K562 (cell line): ENCODE results near the gene CD276.
"Not testable (repeated sequence)": the region's sequence is repeated elsewhere in the genome, so short reads cannot be mapped to it uniquely, and the experiment has no call there.

Experiments
- CTCF ChIP-seq, 3 experiments: IDR thresholded peaks in 2 of 3; conservative IDR thresholded peaks in 1 of 3; 2 replicates each; pipeline ENCODE4 v1.5.1; 2011 to 2012; ENCODE audit warnings: low read length in 3 of 3, mild to moderate bottlenecking in 3 of 3, control low read depth in 2 of 3, improper control_type of control experiment in 1 of 3, inconsistent platforms in 1 of 3, low read depth in 1 of 3, mixed read lengths in 1 of 3, moderate library complexity in 1 of 3; ENCODE audit not compliant: insufficient read depth in 2 of 3
- HES1 ChIP-seq: fragments of 450-650 bp; IDR thresholded peaks from 2 replicates; pipeline ENCODE4 v1.6.1; 2016; ENCODE audit warnings: low read depth, mild to moderate bottlenecking, moderate library complexity
- JUN ChIP-seq, 2 experiments: sonication (generic) in 1 of 2; formaldehyde crosslinking in 1 of 2; IDR thresholded peaks; 2 replicates each; pipeline versions ENCODE4 v1.6.1 to v1.8.0; 2012 to 2022; ENCODE audit warnings: borderline replicate concordance in 2 of 2, mild to moderate bottlenecking in 2 of 2, improper control_type of control experiment in 1 of 2, low read depth in 1 of 2, low read length in 1 of 2, missing genetic modification reagents in 1 of 2
- KDM2B ChIP-seq: fragments of 250-450 bp; sonication (Bioruptor Pico); IDR thresholded peaks from 2 replicates; pipeline ENCODE4 v1.8.0; 2021; ENCODE audit warnings: mild to moderate bottlenecking, moderate library complexity
- PATZ1 ChIP-seq: fragments of 250-450 bp; sonication (Bioruptor Pico); IDR thresholded peaks from 2 replicates; pipeline ENCODE4 v1.5.0; 2020; ENCODE audit warnings: mild to moderate bottlenecking, borderline replicate concordance
- POLR2A ChIP-seq: fragments of 450-650 bp; conservative IDR thresholded peaks from 2 replicates; pipeline ENCODE4 v1.6.1; 2016
- ZNF146 ChIP-seq: IDR thresholded peaks from one replicate; pipeline ENCODE4 v1.6.1; 2018; ENCODE audit warnings: missing compliant biosample characterization; ENCODE audit not compliant: unreplicated experiment
- ZNF197 ChIP-seq: fragments of 200-800 bp; sonication (Bioruptor generic); IDR thresholded peaks from 2 replicates; pipeline ENCODE4 v1.6.1; 2016; ENCODE audit warnings: low read depth, missing genetic modification characterization, missing compliant biosample characterization
- TF ChIP-seq, protein P1 (sequence below): IDR thresholded peaks from 3 replicates; pipeline ENCODE4 v1.6.1; 2011; ENCODE audit warnings: borderline replicate concordance, mild to moderate bottlenecking, moderate library complexity; ENCODE audit not compliant: insufficient read length; ENCODE audit errors: extremely low read depth

GRCh38 chr15:73704142-73704868, 20.1 kb downstream of the CD276 start:
- TF ChIP-seq CTCF (IDR thresholded peaks at IDR 0.05 in 2 of 3, conservative IDR thresholded peaks at IDR 0.05 in 1 of 3; ENCODE audit: insufficient read depth in 2 of 3, low read depth in 1 of 3, low read length in 3 of 3); POLR2A; KDM2B (CRISPR knock-in tag); PATZ1 (CRISPR knock-in tag); JUN (IDR thresholded peaks at IDR 0.05; ENCODE audit: borderline replicate concordance, low read depth, low read length); JUN (CRISPR knock-in tag; IDR thresholded peaks at IDR 0.05; ENCODE audit: borderline replicate concordance); ZNF146; HES1; ZNF197 (CRISPR knock-in tag): not testable (repeated sequence)
- TF ChIP-seq, protein P1, sequence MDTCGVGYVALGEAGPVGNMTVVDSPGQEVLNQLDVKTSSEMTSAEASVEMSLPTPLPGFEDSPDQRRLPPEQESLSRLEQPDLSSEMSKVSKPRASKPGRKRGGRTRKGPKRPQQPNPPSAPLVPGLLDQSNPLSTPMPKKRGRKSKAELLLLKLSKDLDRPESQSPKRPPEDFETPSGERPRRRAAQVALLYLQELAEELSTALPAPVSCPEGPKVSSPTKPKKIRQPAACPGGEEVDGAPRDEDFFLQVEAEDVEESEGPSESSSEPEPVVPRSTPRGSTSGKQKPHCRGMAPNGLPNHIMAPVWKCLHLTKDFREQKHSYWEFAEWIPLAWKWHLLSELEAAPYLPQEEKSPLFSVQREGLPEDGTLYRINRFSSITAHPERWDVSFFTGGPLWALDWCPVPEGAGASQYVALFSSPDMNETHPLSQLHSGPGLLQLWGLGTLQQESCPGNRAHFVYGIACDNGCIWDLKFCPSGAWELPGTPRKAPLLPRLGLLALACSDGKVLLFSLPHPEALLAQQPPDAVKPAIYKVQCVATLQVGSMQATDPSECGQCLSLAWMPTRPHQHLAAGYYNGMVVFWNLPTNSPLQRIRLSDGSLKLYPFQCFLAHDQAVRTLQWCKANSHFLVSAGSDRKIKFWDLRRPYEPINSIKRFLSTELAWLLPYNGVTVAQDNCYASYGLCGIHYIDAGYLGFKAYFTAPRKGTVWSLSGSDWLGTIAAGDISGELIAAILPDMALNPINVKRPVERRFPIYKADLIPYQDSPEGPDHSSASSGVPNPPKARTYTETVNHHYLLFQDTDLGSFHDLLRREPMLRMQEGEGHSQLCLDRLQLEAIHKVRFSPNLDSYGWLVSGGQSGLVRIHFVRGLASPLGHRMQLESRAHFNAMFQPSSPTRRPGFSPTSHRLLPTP: not testable (repeated sequence)
